HEK293 (cell line): Measurements from ENCODE around the gene ANKRD28.
A peak's percentile ranks its signal among the peaks of the same experiment; 100 is the strongest.

ENCODE experiments used
- CTCF ChIA-PET: fragments of 350-600 bp; formaldehyde crosslinking; extraction: SDS; loops from one replicate; lab custom pipeline; 2021; ENCODE audit warnings: antibody characterized with exemption; lab: Yijun Ruan, JAX
- POLR2A ChIA-PET: fragments of 300-600 bp; formaldehyde crosslinking; extraction: SDS; loops from one replicate; lab custom pipeline; 2020; ENCODE audit warnings: antibody characterized with exemption, inconsistent platforms; lab: Yijun Ruan, JAX
- H3K27ac ChIP-seq: fragments of 200-500 bp; sonication (Bioruptor generic); 2 replicates; pipeline ENCODE4 v1.5.1; 2014; ENCODE audit warnings: low read depth, low read length, control low read depth, inconsistent platforms; ENCODE audit errors: extremely low read depth
- H3K36me3 ChIP-seq, 2 experiments: fragments of 200-500 bp in 1 of 2; sonication (Bioruptor generic) in 1 of 2; 1 replicate in 1 of 2; 2 replicates in 1 of 2; pipeline ENCODE4 v1.5.1; 2014 to 2017; ENCODE audit warnings: inconsistent platforms in 2 of 2, low read length in 2 of 2; ENCODE audit not compliant: control insufficient read depth in 2 of 2, insufficient read depth in 1 of 2
- H3K4me1 ChIP-seq: fragments of 200-500 bp; sonication (Bioruptor generic); 2 replicates; pipeline ENCODE4 v1.5.1; 2014; ENCODE audit warnings: mild to moderate bottlenecking, low read length, inconsistent platforms; ENCODE audit not compliant: control insufficient read depth, insufficient read depth
- H3K4me3 ChIP-seq: 2 replicates; pipeline ENCODE4 v1.5.1; 2011; ENCODE audit warnings: low read depth, mild to moderate bottlenecking, control low read depth, low read length, moderate library complexity
- H3K9me3 ChIP-seq: fragments of 200-500 bp; sonication (Bioruptor generic); 2 replicates; pipeline ENCODE4 v1.5.1; 2014; ENCODE audit warnings: low read depth, low read length, inconsistent platforms; ENCODE audit not compliant: control insufficient read depth, insufficient read depth
- CTCF ChIP-seq: fragments of 450-650 bp; formaldehyde crosslinking; IDR thresholded peaks from 2 replicates; pipeline ENCODE4 v1.5.1; 2016; ENCODE audit warnings: missing biosample characterization, missing genetic modification characterization
- GFI1B ChIP-seq: fragments of 450-650 bp; formaldehyde crosslinking; IDR thresholded peaks from 2 replicates; pipeline ENCODE4 v1.5.1; 2016; ENCODE audit warnings: missing biosample characterization, missing genetic modification characterization
- HOXD13 ChIP-seq: sonication (generic); formaldehyde crosslinking; IDR thresholded peaks from 2 replicates; pipeline ENCODE4 v1.8.0; 2022; ENCODE audit warnings: missing genetic modification reagents, borderline replicate concordance
- KLF1 ChIP-seq: fragments of 450-650 bp; formaldehyde crosslinking; IDR thresholded peaks from 2 replicates; pipeline ENCODE4 v1.5.1; 2016; ENCODE audit warnings: missing biosample characterization, missing genetic modification characterization
- KLF9 ChIP-seq: fragments of 450-650 bp; formaldehyde crosslinking; IDR thresholded peaks from 2 replicates; pipeline ENCODE4 v1.5.1; 2016; ENCODE audit warnings: missing biosample characterization, missing genetic modification characterization, low read depth
- MYNN ChIP-seq: fragments of 450-650 bp; formaldehyde crosslinking; IDR thresholded peaks from 2 replicates; pipeline ENCODE4 v1.5.1; 2016; ENCODE audit warnings: missing biosample characterization, missing genetic modification characterization, borderline replicate concordance
- PRDM2 ChIP-seq: fragments of 450-650 bp; formaldehyde crosslinking; IDR thresholded peaks from 2 replicates; pipeline ENCODE4 v1.5.1; 2016; ENCODE audit warnings: missing biosample characterization, missing genetic modification characterization, borderline replicate concordance
- PRDM6 ChIP-seq: fragments of 450-650 bp; formaldehyde crosslinking; IDR thresholded peaks from 2 replicates; pipeline ENCODE4 v1.5.1; 2017; ENCODE audit warnings: missing biosample characterization, missing genetic modification characterization
- TCF7L2 ChIP-seq: IDR thresholded peaks from 2 replicates; pipeline ENCODE4 v1.6.1; 2011; ENCODE audit warnings: low read depth, mild to moderate bottlenecking, inconsistent platforms, low read length, moderate library complexity, borderline replicate concordance
- YY1 ChIP-seq: fragments of 450-650 bp; formaldehyde crosslinking; IDR thresholded peaks from 2 replicates; pipeline ENCODE4 v1.5.1; 2018; ENCODE audit warnings: missing biosample characterization, missing genetic modification characterization
- ZBTB11 ChIP-seq: fragments of 450-650 bp; formaldehyde crosslinking; conservative IDR thresholded peaks from 2 replicates; pipeline ENCODE4 v1.5.1; 2016; ENCODE audit warnings: low read depth, missing biosample characterization, missing genetic modification characterization
- ZBTB17 ChIP-seq: fragments of 450-650 bp; formaldehyde crosslinking; IDR thresholded peaks from 2 replicates; pipeline ENCODE4 v1.5.1; 2016; ENCODE audit warnings: missing biosample characterization, missing genetic modification characterization
- ZBTB8A ChIP-seq: fragments of 450-650 bp; formaldehyde crosslinking; IDR thresholded peaks from 2 replicates; pipeline ENCODE4 v1.5.1; 2016; ENCODE audit warnings: missing biosample characterization, missing genetic modification characterization
- ZIC2 ChIP-seq: fragments of 450-650 bp; formaldehyde crosslinking; IDR thresholded peaks from 2 replicates; pipeline ENCODE4 v1.5.1; 2016; ENCODE audit warnings: missing biosample characterization, missing genetic modification characterization
- ZNF175 ChIP-seq: fragments of 450-650 bp; formaldehyde crosslinking; IDR thresholded peaks from 2 replicates; pipeline ENCODE4 v1.5.1; 2016; ENCODE audit warnings: missing biosample characterization, missing genetic modification characterization
- ZNF184 ChIP-seq: fragments of 450-650 bp; IDR thresholded peaks from 2 replicates; pipeline ENCODE4 v1.5.1; 2018; ENCODE audit warnings: missing biosample characterization, mild to moderate bottlenecking, missing genetic modification characterization
- ZNF19 ChIP-seq: fragments of 450-650 bp; formaldehyde crosslinking; IDR thresholded peaks from 2 replicates; pipeline ENCODE4; 2016; ENCODE audit warnings: missing biosample characterization, missing genetic modification characterization, low read depth
- ZNF211 ChIP-seq: fragments of 450-650 bp; formaldehyde crosslinking; IDR thresholded peaks from 2 replicates; pipeline ENCODE4 v1.5.1; 2016; ENCODE audit warnings: low read depth, missing biosample characterization, missing genetic modification characterization
- ZNF521 ChIP-seq: fragments of 450-650 bp; formaldehyde crosslinking; IDR thresholded peaks from 2 replicates; pipeline ENCODE4 v1.5.1; 2017; ENCODE audit warnings: missing biosample characterization, mild to moderate bottlenecking, missing genetic modification characterization
- ZNF654 ChIP-seq: fragments of 450-650 bp; formaldehyde crosslinking; IDR thresholded peaks from 2 replicates; pipeline ENCODE4 v1.5.1; 2016; ENCODE audit warnings: low read depth, missing biosample characterization, missing genetic modification characterization
- ZSCAN18 ChIP-seq: fragments of 450-650 bp; formaldehyde crosslinking; IDR thresholded peaks from 2 replicates; pipeline ENCODE4 v1.5.1; 2016; ENCODE audit warnings: missing biosample characterization, missing genetic modification characterization

The ANKRD28 gene

GRCh38 chr3:15812183-15812582 is 14.4 kb upstream of the ANKRD28 start:
- Histone ChIP-seq H3K9me3 (no peaks in the 10 kb centered on the region), H3K4me1 (0 out of 2 replicates have a peak, but pooled peaks cover 5% of the 10 kb centered on the region), H3K36me3 (no peaks in the 10 kb centered on the region), H3K4me3 (no peak overlapping the region)
- POLR2A ChIA-PET, result no interaction called here
- TF ChIP-seq CTCF (tag by site-specific recombination) (0 out of 2 replicates have a peak, but pooled peaks have one; percentile 14), PRDM6 (tag by site-specific recombination) (no peak), MYNN (tag by site-specific recombination) (no peak), GFI1B (no peak), KLF9 (tag by site-specific recombination) (no peak), ZNF184 (no peak), ZNF654 (peak; percentile 64), ZBTB11 (tag by site-specific recombination) (no peak)
- TF ChIP-seq, all 188 proteins: peak for 2
- H3K27ac ChIP-seq, result no peak overlapping the region
- CTCF ChIA-PET, result interaction anchor here (0.6 to 2.2 kb wide), 17 partner anchors 9 to 609 kb away, joined by 3 to 22 read pairs (median 4); no protein-coding TSS in a partner anchor

- no peak overlapping the region for H3K4me3 ChIP-seq
- peaks cover 4% of the 10 kb centered on the region; the same call in 1 of the 2 replicates for H3K4me1 ChIP-seq
- H3K27ac ChIP-seq, result no peak overlapping the region
- CTCF ChIA-PET, result interaction anchor here (0.6 to 1.4 kb wide), 3 partner anchors 10 to 607 kb away, joined by 3 to 5 read pairs (median 3); no protein-coding TSS in a partner anchor
- no peaks in the 10 kb centered on the region for H3K36me3 ChIP-seq
- POLR2A ChIA-PET, result no interaction called here
- H3K9me3 ChIP-seq, result no peaks in the 10 kb centered on the region
- TF ChIP-seq ZNF175 (tag by site-specific recombination), result no peak
- TF ChIP-seq ZIC2 (tag by site-specific recombination), result no peak
- TF ChIP-seq TCF7L2, result no peak
- no peak for TF ChIP-seq HOXD13 (CRISPR knock-in tag)
- TF ChIP-seq PRDM2 (tag by site-specific recombination), result no peak
- no peak for TF ChIP-seq ZSCAN18 (tag by site-specific recombination)
- no peak for TF ChIP-seq KLF1 (tag by site-specific recombination)
- no peak for TF ChIP-seq ZNF521
- TF ChIP-seq ZBTB8A (tag by site-specific recombination), result no peak
- TF ChIP-seq ZNF19 (tag by site-specific recombination), result no peak
- no peak for TF ChIP-seq ZNF211
- no peak for TF ChIP-seq ZBTB17 (tag by site-specific recombination)
- no peak for TF ChIP-seq YY1 (tag by site-specific recombination)
Measured at GRCh38 chr3:15810702-15811101, 12.9 kb upstream of the ANKRD28 start.
